Activated CD8-positive, alpha-beta T cell treated with anti-CD3 and anti-CD28 coated beads for 36 hours (primary cell): ENCODE results near the gene C11orf65. TPM values are rescaled to one million over a fixed set of nuclear protein-coding genes. Genes with fewer than 3 reads are reported as not detected.
"Not testable (repeated sequence)": the region's sequence is repeated elsewhere in the genome, so short reads cannot be mapped to it uniquely, and the experiment has no call there.

ENCODE experiments used
- ATAC-seq: fragments of 200-7000 bp; cut with Tn5 transposase; one replicate; pipeline ENCODE4 v1.10.0; 2021; ENCODE audit warnings: mild to moderate bottlenecking, moderate library complexity
- CTCF ChIA-PET: fragments of 350-600 bp; sonication (Branson Sonifier 250); formaldehyde crosslinking; loops from one replicate; lab custom pipeline; 2021; ENCODE audit warnings: antibody characterized with exemption; lab: Charles Lee
- POLR2A ChIA-PET: fragments of 350-600 bp; sonication (Branson Sonifier 250); formaldehyde crosslinking; loops from one replicate; lab custom pipeline; 2021; ENCODE audit warnings: antibody characterized with exemption; lab: Charles Lee
- DNase-seq: peaks from one replicate; pipeline ENCODE4 v3.0.0-alpha.2; 2020
- H3K27ac Mint-ChIP-seq: one replicate; pipeline ENCODE4 v1.8.0; 2021; ENCODE audit warnings: mild to moderate bottlenecking, mixed read lengths
- H3K27me3 Mint-ChIP-seq: one replicate; pipeline ENCODE4 v1.8.0; 2021; ENCODE audit warnings: mixed read lengths
- H3K36me3 Mint-ChIP-seq: one replicate; pipeline ENCODE4 v1.8.0; 2021; ENCODE audit warnings: low read depth, mixed read lengths
- H3K4me1 Mint-ChIP-seq: one replicate; pipeline ENCODE4 v1.8.0; 2021; ENCODE audit warnings: low read depth, mixed read lengths
- H3K4me3 Mint-ChIP-seq: one replicate; pipeline ENCODE4 v1.8.0; 2021; ENCODE audit warnings: mild to moderate bottlenecking, moderate library complexity, mixed read lengths
- H3K9me3 Mint-ChIP-seq: one replicate; pipeline ENCODE4 v1.8.0; 2021; ENCODE audit warnings: mixed read lengths
- CTCF ChIP-seq: fragments of 200-600 bp; IDR thresholded peaks from one replicate; pipeline ENCODE4 v1.8.0; 2022; ENCODE audit warnings: antibody characterized with exemption, mild to moderate bottlenecking
- intact Hi-C: fragments of 100-400 bp; cut with micrococcal nuclease; formaldehyde crosslinking; loops from one replicate; pipeline ENCODE4 v1.10.0; 2022
- total RNA-seq, 2 experiments: library from RNA; stranded (reverse); gene quantifications; one replicate each; pipeline ENCODE4 v1.2.3, GENCODE V29; 2021

The C11orf65 gene
- total RNA-seq, 2 experiments from 2014 or later: 1.1 to 2.3 TPM

GRCh38 chr11:108431997-108432396 lies 35.3 kb downstream of the C11orf65 start:
- ChIA-PET POLR2A (interaction anchor here (0.9 kb wide), 1 partner anchor 213 kb away, joined by 3 read pairs; no protein-coding TSS in a partner anchor), CTCF (interaction anchor here (1.0 kb wide), 1 partner anchor 27 kb away, joined by 3 read pairs; no protein-coding TSS in a partner anchor)
- Mint-ChIP-seq H3K9me3 (no peaks in the 10 kb centered on the region), H3K36me3 (peaks cover 3% of the 10 kb centered on the region), H3K4me3 (no peak overlapping the region), H3K4me1 (no peaks in the 10 kb centered on the region), H3K27ac (no peak overlapping the region), H3K27me3 (no peaks in the 10 kb centered on the region)
- DNase-seq (no peak), ATAC-seq (no peak)
- intact Hi-C loops: no loop called here
- TF ChIP-seq CTCF: no peak

- Mint-ChIP-seq H3K27ac (no peak overlapping the region), H3K4me1 (no peaks in the 10 kb centered on the region), H3K36me3 (peaks cover 3% of the 10 kb centered on the region), H3K4me3 (no peak overlapping the region), H3K9me3 (no peaks in the 10 kb centered on the region), H3K27me3 (no peaks in the 10 kb centered on the region)
- no peak for ATAC-seq
- intact Hi-C loops: no loop called here
- TF ChIP-seq CTCF: no peak
- POLR2A ChIA-PET: no interaction called here
- DNase-seq: no peak
- CTCF ChIA-PET: no interaction called here
These were observed 36.0 kb downstream of the C11orf65 start for GRCh38 chr11:108431370-108431769.

GRCh38 chr11:108417551-108417950 lies 49.8 kb downstream of the C11orf65 start:
- H3K27me3 Mint-ChIP-seq, intact Hi-C loops, ATAC-seq, H3K4me1 Mint-ChIP-seq, CTCF ChIA-PET, H3K36me3 Mint-ChIP-seq, H3K27ac Mint-ChIP-seq, POLR2A ChIA-PET, H3K4me3 Mint-ChIP-seq, H3K9me3 Mint-ChIP-seq: not testable (repeated sequence)
- DNase-seq: peak; percentile 46

GRCh38 chr11:108414958-108415357 lies 52.4 kb downstream of the C11orf65 start:
- Mint-ChIP-seq H3K4me3 (no peak overlapping the region), H3K27me3 (no peaks in the 10 kb centered on the region), H3K9me3 (peaks cover 4% of the 10 kb centered on the region), H3K36me3 (no peaks in the 10 kb centered on the region), H3K4me1 (no peaks in the 10 kb centered on the region), H3K27ac (no peak overlapping the region)
- ChIA-PET POLR2A (no interaction called here), CTCF (no interaction called here)
- DNase-seq: no peak
- intact Hi-C loops: no loop called here
- ATAC-seq: no peak
- TF ChIP-seq CTCF: no peak

GRCh38 chr11:108405706-108406105 lies 61.6 kb downstream of the C11orf65 start:
- ChIA-PET CTCF (no interaction called here), POLR2A (no interaction called here)
- Mint-ChIP-seq H3K36me3 (no peaks in the 10 kb centered on the region), H3K4me3 (no peak overlapping the region), H3K27ac (no peak overlapping the region), H3K27me3 (no peaks in the 10 kb centered on the region), H3K4me1 (no peaks in the 10 kb centered on the region), H3K9me3 (no peaks in the 10 kb centered on the region)
- TF ChIP-seq CTCF: no peak
- intact Hi-C loops: no loop called here
- DNase-seq: no peak
- no peak for ATAC-seq

- ChIA-PET POLR2A (no interaction called here), CTCF (no interaction called here)
- TF ChIP-seq CTCF: no peak
- H3K4me1 Mint-ChIP-seq: no peaks in the 10 kb centered on the region
- no peaks in the 10 kb centered on the region for H3K9me3 Mint-ChIP-seq
- DNase-seq (no peak), ATAC-seq (no peak)
- H3K27me3 Mint-ChIP-seq: no peaks in the 10 kb centered on the region
- H3K27ac Mint-ChIP-seq: no peak overlapping the region
- H3K4me3 Mint-ChIP-seq: no peak overlapping the region
- intact Hi-C loops: no loop called here
- no peaks in the 10 kb centered on the region for H3K36me3 Mint-ChIP-seq
These were observed 64.3 kb downstream of the C11orf65 start for GRCh38 chr11:108403052-108403451.
